HepG2 (cell line): ENCODE data around the gene ELP2. TPM values are rescaled to one million over a fixed set of nuclear protein-coding genes. Genes with fewer than 3 reads are reported as not detected.

Experiments
- ARHGAP35 ChIP-seq: sonication (generic); formaldehyde crosslinking; IDR thresholded peaks from 2 replicates; pipeline ENCODE4 v1.9.0; 2022; ENCODE audit warnings: mild to moderate bottlenecking, inconsistent platforms, moderate library complexity, missing genetic modification reagents, borderline replicate concordance
- ARNTL ChIP-seq: sonication (generic); formaldehyde crosslinking; IDR thresholded peaks from 2 replicates; pipeline ENCODE4 v1.4.0; 2020; ENCODE audit warnings: mild to moderate bottlenecking, missing genetic modification reagents
- BATF2 ChIP-seq: sonication (generic); formaldehyde crosslinking; IDR thresholded peaks from 2 replicates; pipeline ENCODE4 v1.8.0; 2022; ENCODE audit warnings: mild to moderate bottlenecking, missing genetic modification reagents, moderate library complexity
- CSRNP1 ChIP-seq: sonication (generic); formaldehyde crosslinking; IDR thresholded peaks from 2 replicates; pipeline ENCODE4 v1.8.1; 2023; ENCODE audit warnings: mild to moderate bottlenecking, missing genetic modification reagents
- EP300 ChIP-seq, 3 experiments: sonication (generic) in 1 of 3; formaldehyde crosslinking in 1 of 3; IDR thresholded peaks; 2 replicates each; pipeline versions ENCODE4 v1.5.1 to v1.6.1; 2011 to 2020; ENCODE audit warnings: low read depth in 2 of 3, low read length in 2 of 3, borderline replicate concordance in 1 of 3, improper control_type of control experiment in 1 of 3, mild to moderate bottlenecking in 1 of 3, missing genetic modification reagents in 1 of 3, moderate library complexity in 1 of 3
- HES4 ChIP-seq: sonication (generic); formaldehyde crosslinking; IDR thresholded peaks from 2 replicates; pipeline ENCODE4 v1.9.0; 2021; ENCODE audit warnings: mild to moderate bottlenecking, missing genetic modification reagents, borderline replicate concordance
- MAFG ChIP-seq: sonication (generic); formaldehyde crosslinking; IDR thresholded peaks from 2 replicates; pipeline ENCODE4 v1.5.1; 2020; ENCODE audit warnings: mild to moderate bottlenecking, missing genetic modification reagents
- PHF21A ChIP-seq: sonication (generic); formaldehyde crosslinking; IDR thresholded peaks from 2 replicates; pipeline ENCODE4 v1.5.0; 2020; ENCODE audit warnings: mild to moderate bottlenecking, missing genetic modification reagents
- PRMT3 ChIP-seq: sonication (generic); formaldehyde crosslinking; IDR thresholded peaks from 2 replicates; pipeline ENCODE4 v1.8.1; 2022; ENCODE audit warnings: low read depth, mild to moderate bottlenecking, moderate library complexity, missing genetic modification reagents, borderline replicate concordance
- RCOR2 ChIP-seq: IDR thresholded peaks from 2 replicates; pipeline ENCODE4 v1.6.1; 2016; ENCODE audit warnings: missing biosample characterization, missing genetic modification reagents
- SMAD1 ChIP-seq: sonication (generic); formaldehyde crosslinking; IDR thresholded peaks from 2 replicates; pipeline ENCODE4 v1.4.0; 2020; ENCODE audit warnings: missing genetic modification reagents, low read depth, mild to moderate bottlenecking, borderline replicate concordance
- U2AF2 ChIP-seq: fragments of 200-400 bp; formaldehyde crosslinking; IDR thresholded peaks from 2 replicates; pipeline ENCODE4 v1.6.1; 2017; ENCODE audit warnings: low read depth, mild to moderate bottlenecking, low read length
- ZBTB1 ChIP-seq: sonication (generic); formaldehyde crosslinking; IDR thresholded peaks from 2 replicates; pipeline ENCODE4 v1.4.0; 2020; ENCODE audit warnings: missing genetic modification reagents, borderline replicate concordance
- ZBTB14 ChIP-seq: sonication (generic); formaldehyde crosslinking; IDR thresholded peaks from 2 replicates; pipeline ENCODE4 v1.4.0; 2020; ENCODE audit warnings: missing genetic modification reagents
- ZEB1 ChIP-seq: IDR thresholded peaks from 2 replicates; pipeline ENCODE4 v1.6.1; 2012; ENCODE audit warnings: mild to moderate bottlenecking, low read depth, inconsistent platforms; ENCODE audit not compliant: insufficient replicate concordance
- ZFX ChIP-seq: sonication (generic); formaldehyde crosslinking; IDR thresholded peaks from 2 replicates; pipeline ENCODE4 v1.4.0; 2020; ENCODE audit warnings: mild to moderate bottlenecking, low read depth, missing genetic modification reagents, moderate library complexity
- ZNF101 ChIP-seq: sonication (generic); formaldehyde crosslinking; IDR thresholded peaks from 2 replicates; pipeline ENCODE4 v1.4.0; 2020; ENCODE audit warnings: mild to moderate bottlenecking, low read depth, missing genetic modification reagents, borderline replicate concordance
- ZNF225 ChIP-seq: sonication (generic); formaldehyde crosslinking; IDR thresholded peaks from 2 replicates; pipeline ENCODE4 v1.4.0; 2020; ENCODE audit warnings: mild to moderate bottlenecking, missing genetic modification reagents
- ZNF24 ChIP-seq: fragments of 450-650 bp; IDR thresholded peaks from 2 replicates; pipeline ENCODE4 v1.6.1; 2017; ENCODE audit warnings: antibody characterized with exemption, mild to moderate bottlenecking
- ZNF256 ChIP-seq: sonication (generic); formaldehyde crosslinking; conservative IDR thresholded peaks from 2 replicates; pipeline ENCODE4 v1.4.0; 2020; ENCODE audit warnings: missing genetic modification reagents
- ZNF274 ChIP-seq: sonication (generic); formaldehyde crosslinking; IDR thresholded peaks from 2 replicates; pipeline ENCODE4 v1.5.1; 2020; ENCODE audit warnings: mild to moderate bottlenecking, missing genetic modification reagents
- ZNF333 ChIP-seq: sonication (generic); formaldehyde crosslinking; IDR thresholded peaks from 2 replicates; pipeline ENCODE4 v1.4.0; 2020; ENCODE audit warnings: mild to moderate bottlenecking, missing genetic modification reagents, borderline replicate concordance
- ZNF713 ChIP-seq: sonication (generic); formaldehyde crosslinking; IDR thresholded peaks from 2 replicates; pipeline ENCODE4 v1.4.0; 2020; ENCODE audit warnings: mild to moderate bottlenecking, missing genetic modification reagents
- ZNF766 ChIP-seq: sonication (generic); formaldehyde crosslinking; IDR thresholded peaks from 2 replicates; pipeline ENCODE4 v1.5.0; 2020; ENCODE audit warnings: missing genetic modification reagents, borderline replicate concordance
- ZSCAN22 ChIP-seq: sonication (generic); formaldehyde crosslinking; IDR thresholded peaks from 2 replicates; pipeline ENCODE4 v1.4.0; 2020; ENCODE audit warnings: mild to moderate bottlenecking, missing genetic modification reagents
- ZSCAN25 ChIP-seq: sonication (generic); formaldehyde crosslinking; IDR thresholded peaks from 2 replicates; pipeline ENCODE4 v1.8.0; 2022; ENCODE audit warnings: mild to moderate bottlenecking, missing genetic modification reagents
- polyA plus RNA-seq, 8 experiments: library from polyadenylated mRNA; depleted of rRNA in 3 of 8; stranded (reverse) in 7 of 8; unstranded in 1 of 8; fragments of >200 nt; fragmentation: Illumina TruSeq in 4 of 8; extraction: Trizol in 4 of 8; gene quantifications; 2 replicates each; pipeline versions ENCODE4 v1.2.1 to v1.2.3, GENCODE V29; 2011 to 2016; ENCODE audit warnings: low read depth in 4 of 8, missing spikeins in 1 of 8, mixed read lengths in 1 of 8; ENCODE audit not compliant: insufficient read depth in 1 of 8
- total RNA-seq, 5 experiments: library from RNA; depleted of rRNA; stranded (reverse); fragments of >200 nt; fragmentation: Illumina TruSeq; extraction: Trizol; gene quantifications; 2 replicates each; pipeline ENCODE4 v1.2.3, GENCODE V29; 2016; ENCODE audit warnings: low read depth in 1 of 5

The ELP2 gene
- total and polyA plus RNA-seq, 2 of the 13 experiments (the other 11 are each of a cell fraction or from before 2014, with no cell fraction given), result 98.7 to 100 TPM

GRCh38 chr18:36128907-36129299, 796 bp upstream of the ELP2 start (continued):
- TF ChIP-seq MAFG (CRISPR knock-in tag), result no peak
- TF ChIP-seq ZNF766 (CRISPR knock-in tag), result no peak
- TF ChIP-seq ZEB1, result no peak
- no peak for TF ChIP-seq HES4 (CRISPR knock-in tag)
- TF ChIP-seq ZSCAN25 (CRISPR knock-in tag), result no peak
- no peak for TF ChIP-seq ZBTB14
- no peak for TF ChIP-seq ZNF225
- TF ChIP-seq ARHGAP35, result no peak
- TF ChIP-seq U2AF2, result no peak
- TF ChIP-seq CSRNP1 (CRISPR knock-in tag), result no peak
- TF ChIP-seq ZNF333 (CRISPR knock-in tag), result peak; percentile 38; the same call in 1 of the 2 replicates
- TF ChIP-seq BATF2, result no peak
- peak; percentile 51; the same call in 1 of the 2 replicates for TF ChIP-seq PRMT3 (CRISPR knock-in tag)
- no peak for TF ChIP-seq ARNTL (CRISPR knock-in tag)
- TF ChIP-seq ZNF101 (CRISPR knock-in tag), result no peak
- no peak for TF ChIP-seq ZNF24
- no peak for TF ChIP-seq SMAD1 (CRISPR knock-in tag)
- TF ChIP-seq ZBTB1 (CRISPR knock-in tag), result no peak
- TF ChIP-seq RCOR2 (CRISPR knock-in tag), result no peak
- no peak for TF ChIP-seq ZSCAN22 (CRISPR knock-in tag)
- TF ChIP-seq ZNF256 (CRISPR knock-in tag), result no peak
- TF ChIP-seq ZFX, result no peak
- TF ChIP-seq ZNF274 (CRISPR knock-in tag), result no peak
- 0 out of 2 replicates have a peak, but pooled peaks have one; percentile 1 for TF ChIP-seq ZNF713 (CRISPR knock-in tag)
- 0 out of 4 replicates have a peak, but pooled peaks of 1 of the 2 experiments have one; percentile 11 for TF ChIP-seq EP300 (IDR thresholded peaks at IDR 0.05; ENCODE audit: low read depth in 2 of 2, low read length in 2 of 2)
- no peak for TF ChIP-seq EP300 (CRISPR knock-in tag; IDR thresholded peaks at IDR 0.05; ENCODE audit: borderline replicate concordance)
- no peak for TF ChIP-seq PHF21A
